ENCODE measurements around the gene STARD5. TPM values are rescaled to one million over a fixed set of nuclear protein-coding genes. Genes with fewer than 3 reads are reported as not detected.

The STARD5 gene
- total and polyA plus RNA-seq, 2 of the 8 experiments (the other 6 are each of a cell fraction or from before 2014, with no cell fraction given) = 5.5 to 10.4 TPM

DNA sequence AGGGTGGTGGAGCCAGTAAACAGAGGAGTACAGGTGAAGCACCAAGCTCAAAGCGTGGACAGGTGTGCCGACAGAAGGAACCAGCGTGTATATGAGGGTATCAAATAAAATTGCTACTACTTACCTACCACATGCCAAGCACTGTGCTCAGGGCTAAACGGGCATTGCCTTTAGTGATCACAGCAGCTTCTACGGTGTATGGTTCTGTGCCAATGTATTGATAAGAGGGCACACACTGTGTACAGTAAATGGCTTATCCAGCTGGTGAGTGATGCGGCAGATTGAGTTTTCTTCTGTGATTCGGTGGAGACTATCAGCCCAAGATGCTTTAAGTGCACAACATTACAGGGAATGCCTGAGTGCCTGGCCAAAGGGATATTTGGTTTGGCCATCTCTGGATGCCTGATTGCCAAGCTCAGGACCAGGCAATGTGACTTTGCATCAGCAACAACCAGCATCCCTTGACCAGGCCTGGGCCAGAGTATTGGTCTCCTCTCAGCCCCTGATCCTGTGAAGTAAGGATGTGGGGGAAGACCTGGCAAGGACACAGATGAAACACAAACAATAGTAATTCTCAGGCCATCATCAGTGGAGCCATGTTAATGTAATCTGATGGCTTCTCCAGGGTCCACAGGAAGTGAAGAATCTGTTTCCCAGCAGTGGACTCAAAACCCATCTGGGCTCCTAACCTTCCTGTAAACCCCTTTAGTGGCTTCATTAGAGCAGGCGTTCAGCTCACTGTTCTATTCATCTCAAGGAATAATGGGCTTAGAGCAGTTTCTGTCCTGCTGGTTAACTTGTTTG, 14.1 kb downstream of the STARD5 start:
- WGBS, 2 experiments (ENCODE audit: extremely low coverage in 1 of 2, insufficient coverage in 1 of 2, insufficient read length in 1 of 2, insufficient replicate concordance in 2 of 2, low coverage in 1 of 2, low lambda C conversion rate in 2 of 2, missing lambda C conversion rate in 1 of 2) = 89% methylated on average over 8 of the region's 8 CpGs; no CpG with 5 or more reads in 1 of the 2 experiments
- no peak overlapping the region for H3K23ac ChIP-seq (ENCODE audit: insufficient read length)
- H3K27me3 ChIP-seq (replicated peaks in 1 of 4; ENCODE audit: control insufficient read depth in 3 of 4, extremely low read depth in 1 of 4, insufficient read depth in 3 of 4, low read length in 3 of 4) = no peaks in the 10 kb centered on the region
- no peak overlapping the region for H2BK5ac ChIP-seq (ENCODE audit: low read depth, low read length)
- H2BK120ac ChIP-seq (replicated peaks; ENCODE audit: low read depth, low read length) = no peak overlapping the region
- no peaks in the 10 kb centered on the region for H3K79me1 ChIP-seq (ENCODE audit: low read depth, low read length)
- H3K79me2 ChIP-seq (ENCODE audit: control insufficient read depth in 1 of 2, insufficient read depth in 2 of 2, low read length in 2 of 2) = no peaks in the 10 kb centered on the region
- no peaks in the 10 kb centered on the region for H3K23me2 ChIP-seq (ENCODE audit: low read depth, low read length)
- H2AFZ ChIP-seq (ENCODE audit: low read length) = no peak overlapping the region
- no peak for FAIRE-seq
- no peak overlapping the region; the same call in 1 of the 2 replicates for H4K8ac ChIP-seq (ENCODE audit: extremely low read depth, insufficient read depth, low read length)
- no peak overlapping the region for H2BK12ac ChIP-seq (ENCODE audit: low read depth, low read length)
- no peak overlapping the region for H3K14ac ChIP-seq (ENCODE audit: insufficient read length)
- H4K20me1 ChIP-seq (replicated peaks in 1 of 2; ENCODE audit: control insufficient read depth in 1 of 2, insufficient read depth in 2 of 2, low read length in 2 of 2) = no peaks in the 10 kb centered on the region
- H4K5ac ChIP-seq (ENCODE audit: insufficient read length, low read depth, low read length) = no peak overlapping the region
- no peak overlapping the region for H3K56ac ChIP-seq (replicated peaks; ENCODE audit: insufficient read length, low read depth, low read length)
- H3K9me3 ChIP-seq (ENCODE audit: insufficient read depth in 2 of 2, low read depth in 1 of 2, low read length in 1 of 2) = no peaks in the 10 kb centered on the region
- DNase-seq (ENCODE audit: low read depth in 1 of 2, low spot score in 2 of 2) = no peak
- ChIA-PET CTCF (ENCODE audit: partially characterized antibody) (interaction anchor here (1.2 to 4.1 kb wide), 5 partner anchors 9 to 43 kb away, joined by 3 to 19 read pairs (median 3); no protein-coding TSS in a partner anchor), POLR2A (ENCODE audit: partially characterized antibody) (interaction anchor here (3.0 kb wide), 1 partner anchor 14 kb away, joined by 9 read pairs; the partner anchor contains the start of gene STARD5)
- H4K91ac ChIP-seq (replicated peaks; ENCODE audit: insufficient read length, low read length) = no peak overlapping the region
- H3K9ac ChIP-seq (replicated peaks in 1 of 4; ENCODE audit: extremely low read depth in 1 of 4, low read depth in 3 of 4, low read length in 3 of 4) = no peak overlapping the region
- H2BK20ac ChIP-seq (ENCODE audit: low read length) = no peak overlapping the region
- H3K4me1 ChIP-seq (replicated peaks in 1 of 4; ENCODE audit: control insufficient read depth in 3 of 4, insufficient read depth in 4 of 4, low read length in 3 of 4) = no peaks in the 10 kb centered on the region
- no peak overlapping the region for H3K4me2 ChIP-seq (ENCODE audit: insufficient read depth in 1 of 2, low read depth in 2 of 2, low read length in 2 of 2)
- H3K27ac ChIP-seq (ENCODE audit: low read depth, low read length) = no peak overlapping the region
- H3K18ac ChIP-seq (ENCODE audit: extremely low read depth, low read length) = no peak overlapping the region
- no peak overlapping the region for H3K4me3 ChIP-seq (ENCODE audit: extremely low read depth in 1 of 4, insufficient read depth in 2 of 4, low read depth in 3 of 4, low read length in 4 of 4)
- no peak overlapping the region for H3K4ac ChIP-seq (replicated peaks; ENCODE audit: insufficient read length, low read depth, low read length)
- H3K36me3 ChIP-seq (ENCODE audit: control insufficient read depth in 2 of 4, insufficient read depth in 4 of 4, low read length in 3 of 4) = peaks cover 0 to 10% (median 7%) of the 10 kb centered on the region in 4 experiments; a peak in 4 of 8 replicates
- H2BK15ac ChIP-seq (ENCODE audit: low read length) = no peak overlapping the region
- no peak overlapping the region for H2AK5ac ChIP-seq (ENCODE audit: low read depth, low read length)
- TF ChIP-seq EZH2 (IDR thresholded peaks at IDR 0.05; ENCODE audit: low read depth, low read length, severe bottlenecking) (no peak), POU5F1 (IDR thresholded peaks at IDR 0.05; ENCODE audit: low read depth, low read length) (no peak), RBBP5 (IDR thresholded peaks at IDR 0.05; ENCODE audit: borderline replicate concordance, low read depth, low read length) (no peak), FOSL1 (IDR thresholded peaks at IDR 0.05; ENCODE audit: insufficient read depth, low read depth, low read length) (no peak)
- TF ChIP-seq, protein P1, sequence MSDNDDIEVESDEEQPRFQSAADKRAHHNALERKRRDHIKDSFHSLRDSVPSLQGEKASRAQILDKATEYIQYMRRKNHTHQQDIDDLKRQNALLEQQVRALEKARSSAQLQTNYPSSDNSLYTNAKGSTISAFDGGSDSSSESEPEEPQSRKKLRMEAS (IDR thresholded peaks at IDR 0.05) = no peak

Data from H1 (cell line).